GM21528 (cell line): Measurements from ENCODE around the gene ZDHHC19.
A peak's percentile ranks its signal among the peaks of the same experiment; 100 is the strongest.
"Not testable (repeated sequence)": the region's sequence is repeated elsewhere in the genome, so short reads cannot be mapped to it uniquely, and the experiment has no call there.

Experiments used
- ATAC-seq: cut with Tn5 transposase; IDR thresholded peaks from one replicate; pipeline ENCODE4 v1.9.1; 2021; ENCODE audit warnings: mild to moderate bottlenecking, moderate library complexity; ENCODE audit not compliant: unreplicated experiment, low FRiP score

Gene ZDHHC19

DNA sequence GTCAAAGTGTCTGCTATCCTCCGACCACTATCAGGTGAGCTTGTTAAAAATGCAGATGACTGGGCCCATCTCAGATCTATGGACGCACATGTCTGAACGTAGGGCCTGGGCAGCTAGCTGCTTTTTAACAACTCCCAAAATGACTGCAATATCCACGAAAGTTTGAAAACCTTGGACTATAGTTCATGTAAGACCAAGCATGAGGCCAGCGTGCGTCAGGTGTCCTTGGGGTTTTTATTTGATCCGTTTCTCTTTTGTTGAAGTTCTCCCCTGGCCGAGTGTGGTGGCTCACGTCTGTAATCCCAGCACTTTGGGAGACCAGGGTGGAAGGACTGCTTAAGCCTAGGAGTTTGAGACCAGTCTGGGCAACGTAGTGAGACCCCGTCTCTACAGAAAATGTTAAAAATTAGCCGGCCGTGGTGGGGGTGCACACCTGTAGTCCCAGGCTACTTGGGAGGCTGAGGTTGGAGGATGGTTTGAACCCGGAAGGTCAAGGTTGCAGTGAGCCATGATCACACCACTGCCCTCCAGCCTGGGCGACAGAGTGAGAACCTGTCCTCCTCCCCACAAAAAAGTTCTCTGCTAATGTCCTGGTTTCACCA lies 14.7 kb upstream of the ZDHHC19 start:
- ATAC-seq = no peak

- no peak for ATAC-seq
Measured at GRCh38 chr3:196225086-196225485, 13.9 kb upstream of the ZDHHC19 start.

- ATAC-seq = no peak
Measured at GRCh38 chr3:196222876-196223595, 11.8 kb upstream of the ZDHHC19 start.

DNA sequence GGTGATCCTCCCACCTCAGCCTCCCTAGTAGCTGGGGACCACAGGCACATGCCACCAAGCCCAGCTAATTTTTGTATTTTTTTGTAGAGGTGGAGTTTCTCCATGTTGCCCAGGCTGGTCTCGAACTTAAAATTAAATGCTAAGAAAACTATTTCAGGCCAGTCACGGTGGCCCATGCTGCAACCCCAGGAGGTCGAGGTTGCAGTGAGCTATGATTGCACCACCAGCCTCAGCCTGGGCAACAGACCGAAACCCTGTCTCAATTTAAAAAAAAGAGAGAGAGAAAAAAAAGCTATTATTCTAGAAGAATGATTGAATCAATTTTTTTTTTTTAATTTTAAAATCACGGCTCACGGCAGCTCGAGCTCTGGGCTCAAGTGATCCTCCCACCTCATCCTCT lies 9.8 kb upstream of the ZDHHC19 start:
- ATAC-seq = no peak

GRCh38 chr3:196220587-196220986 lies 9.4 kb upstream of the ZDHHC19 start:
- ATAC-seq = no peak

DNA sequence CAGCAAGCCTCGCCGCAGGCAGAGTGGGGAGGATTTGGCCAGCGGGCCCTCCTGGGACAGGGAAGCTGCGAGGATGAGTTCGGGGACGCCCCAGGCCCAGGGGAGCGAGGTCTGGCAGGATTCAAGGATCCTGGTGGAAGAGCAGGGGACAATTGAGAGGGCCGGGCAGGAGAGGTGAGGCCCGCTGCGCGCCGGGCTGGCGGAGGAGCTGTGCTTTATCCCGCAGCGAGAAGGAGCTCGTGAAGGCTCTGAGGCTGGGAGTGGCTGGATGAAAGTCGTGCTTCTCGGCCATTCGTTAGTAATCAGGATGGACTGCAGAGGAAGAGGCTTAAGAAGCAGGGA lies 8.7 kb upstream of the ZDHHC19 start:
- peak; percentile 3 for ATAC-seq

DNA sequence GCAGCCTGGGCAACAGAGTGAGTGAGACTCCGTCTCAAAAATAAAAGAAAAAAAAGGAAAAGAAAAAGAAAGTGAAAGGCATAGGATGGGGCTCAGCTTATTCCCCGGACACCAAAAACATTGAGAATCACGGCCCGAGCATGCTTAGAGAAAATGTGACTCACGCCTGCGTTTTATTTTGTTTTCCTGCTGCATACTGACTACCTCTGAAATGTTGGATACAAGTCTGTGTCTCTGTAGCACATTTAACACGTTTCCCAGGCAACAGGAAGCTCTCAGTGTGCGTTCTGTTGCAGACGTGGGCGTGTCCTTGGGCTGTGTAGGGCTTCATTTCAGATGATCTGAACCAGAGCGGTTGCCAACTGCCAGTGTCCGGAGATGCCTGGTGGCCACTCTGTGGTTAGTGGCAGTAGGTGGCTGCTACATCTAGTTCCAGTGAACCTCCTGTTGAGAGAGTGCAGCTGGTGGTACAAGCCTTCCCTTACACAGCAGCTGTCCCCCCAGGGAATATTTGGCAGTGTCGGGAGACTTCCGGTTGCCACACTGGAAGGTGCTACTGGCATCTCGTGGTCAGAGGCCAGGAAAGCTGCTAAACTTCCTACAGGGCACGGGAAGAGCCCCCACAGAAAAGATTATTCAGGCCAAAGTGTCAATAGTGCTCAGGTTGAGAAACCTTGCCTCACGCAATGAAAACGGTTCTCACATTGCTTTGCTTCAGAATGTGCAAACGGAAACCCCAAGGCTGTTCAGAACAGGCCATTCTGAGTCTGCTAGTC lies 8.2 kb upstream of the ZDHHC19 start:
- peak; percentile 68 for ATAC-seq

DNA sequence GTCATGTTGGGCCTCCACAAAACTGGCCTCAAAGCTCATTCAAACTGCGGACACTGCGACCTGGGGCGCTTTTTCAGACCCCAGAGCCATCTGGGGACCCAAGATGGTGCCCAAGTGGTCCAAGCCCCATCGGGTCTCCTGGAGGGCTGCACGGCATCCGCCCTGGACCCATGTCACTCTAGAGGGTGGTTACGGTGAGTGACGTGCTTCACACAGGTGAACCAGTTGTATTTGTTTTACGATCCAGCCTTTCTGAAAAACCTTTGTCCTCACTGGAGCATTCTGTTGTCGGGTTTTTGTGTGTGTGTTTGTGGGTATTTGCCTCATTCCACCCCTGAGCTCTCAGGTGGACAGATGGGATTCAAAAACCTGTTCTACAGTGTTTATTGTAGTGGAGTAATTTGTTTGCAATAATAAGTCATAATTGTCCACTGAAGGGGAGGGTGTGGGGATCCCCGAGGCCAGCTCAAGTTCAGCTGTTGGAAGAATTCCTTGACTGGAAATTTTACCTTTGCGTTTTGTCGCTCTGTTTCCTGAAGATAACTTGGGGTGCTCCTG lies 7.0 kb upstream of the ZDHHC19 start:
- ATAC-seq = no peak

GRCh38 chr3:196217307-196218154 lies 6.3 kb upstream of the ZDHHC19 start:
- ATAC-seq = no peak

GRCh38 chr3:196216681-196217211 lies 5.5 kb upstream of the ZDHHC19 start:
- no peak for ATAC-seq

GRCh38 chr3:196216089-196216564 lies 4.9 kb upstream of the ZDHHC19 start, which contains the start of gene SLC51A:
TSS of gene SLC51A (plus strand) at chr3:196216534. CDS start at chr3:196216713, 179 bp downstream.
- ATAC-seq = no peak

DNA sequence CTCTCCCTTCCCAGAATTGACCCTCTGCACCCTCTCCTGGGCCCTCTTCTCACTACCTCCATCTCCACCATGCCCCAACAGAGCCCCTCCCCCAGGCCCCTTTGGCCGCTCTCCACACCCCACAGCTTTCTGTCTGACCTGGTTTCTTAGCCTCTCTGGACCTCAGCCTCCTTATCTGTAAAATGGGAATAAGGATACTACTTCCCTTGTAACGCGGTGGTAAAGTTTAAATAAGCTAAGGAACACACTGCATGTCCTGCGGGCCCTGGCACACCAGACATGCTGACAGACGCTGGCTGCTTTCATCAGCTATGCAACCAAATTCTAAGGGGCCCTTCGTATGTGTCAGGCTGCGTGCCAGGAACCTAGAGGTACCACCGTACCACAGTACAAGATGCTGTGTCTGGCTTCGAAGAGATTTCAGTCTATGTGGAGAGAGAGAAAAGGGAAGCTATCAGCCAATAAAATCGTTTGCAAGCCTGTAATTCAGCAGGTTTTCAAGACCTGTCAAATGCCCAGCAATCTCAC lies 4.4 kb upstream of the ZDHHC19 start:
- no peak for ATAC-seq

DNA sequence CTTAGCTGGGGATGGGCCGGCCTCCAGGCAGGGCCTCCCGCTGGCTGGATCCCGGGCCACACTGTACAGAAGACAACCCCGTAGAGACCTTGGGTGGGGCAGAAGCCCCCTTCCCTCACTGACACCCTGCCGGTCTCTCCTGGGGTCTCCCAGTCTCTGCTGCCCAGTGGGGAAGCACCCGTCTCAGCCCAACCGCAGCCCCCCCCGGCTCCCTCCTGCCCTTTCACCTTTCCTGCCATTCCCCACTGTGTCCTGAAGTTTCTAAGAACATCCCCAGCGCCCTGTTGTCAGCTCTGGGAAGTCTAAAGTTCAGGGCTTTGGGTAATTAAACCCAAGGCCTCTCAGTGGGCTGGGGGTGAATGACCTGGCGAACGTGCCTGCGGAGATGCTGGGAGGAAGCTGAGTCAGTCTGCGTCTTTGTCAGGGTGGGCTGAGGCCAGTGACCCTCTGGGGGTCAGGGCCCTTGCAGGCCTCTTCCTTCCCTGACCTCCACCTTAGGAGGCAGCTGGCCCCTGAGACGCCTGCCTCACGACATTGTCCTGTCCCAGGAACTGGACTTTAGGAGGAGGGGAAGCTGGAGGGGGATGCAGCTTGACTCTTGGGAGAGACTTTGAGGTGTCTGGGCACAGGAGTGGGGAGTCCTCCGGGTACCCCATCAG lies 3.7 kb upstream of the ZDHHC19 start:
- ATAC-seq = no peak

DNA sequence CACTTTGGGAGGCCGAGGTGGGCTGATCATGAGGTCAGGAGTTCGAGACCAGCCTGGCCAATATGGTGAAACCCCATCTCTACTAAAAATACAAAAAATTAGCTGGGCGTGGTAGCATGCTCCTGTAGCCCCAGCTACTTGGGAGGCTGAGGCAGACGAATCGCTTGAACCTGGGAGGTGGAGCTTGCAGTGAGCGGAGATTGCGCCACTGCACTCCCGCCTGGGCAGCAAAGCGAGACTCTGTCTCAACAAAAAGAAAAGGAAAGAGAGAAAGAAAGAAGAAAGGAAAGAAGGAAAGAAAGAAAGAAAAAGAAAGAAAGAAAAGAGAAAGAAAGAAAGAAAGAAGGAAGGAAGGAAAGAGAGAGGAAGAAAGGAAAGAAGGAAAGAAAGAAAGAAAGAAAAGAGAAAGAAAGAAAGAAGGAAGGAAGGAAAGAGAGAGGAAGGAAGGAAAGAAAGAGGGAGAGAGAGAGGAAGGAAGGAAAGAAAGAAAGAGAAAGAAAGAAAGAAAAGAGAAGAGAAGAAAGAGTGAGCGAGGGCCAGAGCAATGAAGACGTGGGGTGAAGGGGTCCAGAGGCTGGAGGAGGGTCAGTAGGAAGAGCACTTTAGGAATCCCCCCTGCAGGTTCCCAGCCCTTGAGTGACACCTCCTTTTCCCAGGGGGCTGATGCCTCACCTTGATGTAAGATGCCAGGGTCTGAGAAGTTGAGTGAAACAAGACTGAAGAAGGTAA lies 1.1 kb downstream of the ZDHHC19 start:
- ATAC-seq = not testable (repeated sequence)

- ATAC-seq = no peak
Measured at GRCh38 chr3:196208942-196209695, 2.1 kb downstream of the ZDHHC19 start.

GRCh38 chr3:196207833-196208607 lies 3.2 kb downstream of the ZDHHC19 start:
- no peak for ATAC-seq

DNA sequence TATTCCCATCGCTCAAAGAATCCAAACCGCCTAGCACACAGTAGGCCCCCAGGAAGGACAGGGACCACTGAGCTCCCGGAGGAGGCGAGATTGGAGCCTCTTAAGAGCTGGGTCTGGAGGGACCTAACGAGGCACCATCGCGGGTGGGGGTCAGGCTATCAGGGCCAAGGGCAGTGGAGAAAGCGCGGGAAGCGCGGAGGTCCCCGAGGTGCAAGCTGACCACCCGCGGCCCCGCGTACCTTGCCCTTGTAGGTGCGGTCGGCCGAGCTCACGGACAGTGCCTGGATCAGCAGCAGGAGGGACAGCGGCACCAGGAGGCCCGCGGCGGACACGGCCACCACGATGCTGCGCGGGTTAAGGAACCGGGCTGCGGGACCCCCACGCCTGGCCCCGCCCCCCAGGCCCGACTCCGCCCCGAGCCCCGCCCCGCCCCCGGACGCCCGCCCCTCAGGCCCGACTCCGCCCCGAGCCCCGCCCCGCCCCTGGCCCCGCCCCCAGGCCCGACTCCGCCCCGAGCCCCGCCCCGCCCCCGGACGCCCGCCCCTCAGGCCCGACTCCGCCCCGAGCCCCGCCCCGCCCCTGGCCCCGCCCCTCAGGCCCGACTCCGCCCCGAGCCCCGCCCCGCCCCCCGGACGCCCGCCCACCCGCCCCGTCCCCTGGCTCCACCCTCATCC lies 3.9 kb downstream of the ZDHHC19 start:
- no peak for ATAC-seq
